Osteocyte (in vitro differentiated cells): Measurements from ENCODE around the gene CADM1. TPM values are rescaled to one million over a fixed set of nuclear protein-coding genes. Genes with fewer than 3 reads are reported as not detected.

Source experiments
- DNase-seq: peaks from one replicate; pipeline ENCODE4 v3.0.0; 2021; ENCODE audit warnings: mixed read lengths; ENCODE audit not compliant: unreplicated experiment; ENCODE audit errors: extremely low spot score
- H3K27ac Mint-ChIP-seq: one replicate; pipeline ENCODE4 v1.8.0; 2021; ENCODE audit warnings: mild to moderate bottlenecking, mixed read lengths; ENCODE audit not compliant: unreplicated experiment
- H3K27me3 Mint-ChIP-seq: one replicate; pipeline ENCODE4 v1.8.0; 2021; ENCODE audit warnings: mixed read lengths; ENCODE audit not compliant: unreplicated experiment
- H3K36me3 Mint-ChIP-seq: one replicate; pipeline ENCODE4 v1.8.0; 2021; ENCODE audit warnings: mixed read lengths; ENCODE audit not compliant: unreplicated experiment
- H3K4me1 Mint-ChIP-seq: one replicate; pipeline ENCODE4 v1.8.0; 2021; ENCODE audit warnings: mixed read lengths; ENCODE audit not compliant: unreplicated experiment
- H3K4me3 Mint-ChIP-seq: one replicate; pipeline ENCODE4 v1.8.0; 2021; ENCODE audit warnings: mild to moderate bottlenecking, moderate library complexity, mixed read lengths; ENCODE audit not compliant: unreplicated experiment
- H3K9me3 Mint-ChIP-seq: one replicate; pipeline ENCODE4 v1.8.0; 2021; ENCODE audit warnings: mixed read lengths; ENCODE audit not compliant: unreplicated experiment
- CTCF ChIP-seq: fragments of 200-600 bp; sonication (generic); IDR thresholded peaks from 2 replicates; pipeline ENCODE4 v1.5.0; 2021; ENCODE audit warnings: antibody characterized with exemption, mild to moderate bottlenecking, moderate library complexity
- total RNA-seq: library from RNA; stranded (reverse); gene quantifications from 2 replicates; pipeline ENCODE4 v1.2.1, GENCODE V29; 2021

CADM1 gene
- total RNA-seq, 1 donor from 2014 or later, result 24.2 TPM

DNA sequence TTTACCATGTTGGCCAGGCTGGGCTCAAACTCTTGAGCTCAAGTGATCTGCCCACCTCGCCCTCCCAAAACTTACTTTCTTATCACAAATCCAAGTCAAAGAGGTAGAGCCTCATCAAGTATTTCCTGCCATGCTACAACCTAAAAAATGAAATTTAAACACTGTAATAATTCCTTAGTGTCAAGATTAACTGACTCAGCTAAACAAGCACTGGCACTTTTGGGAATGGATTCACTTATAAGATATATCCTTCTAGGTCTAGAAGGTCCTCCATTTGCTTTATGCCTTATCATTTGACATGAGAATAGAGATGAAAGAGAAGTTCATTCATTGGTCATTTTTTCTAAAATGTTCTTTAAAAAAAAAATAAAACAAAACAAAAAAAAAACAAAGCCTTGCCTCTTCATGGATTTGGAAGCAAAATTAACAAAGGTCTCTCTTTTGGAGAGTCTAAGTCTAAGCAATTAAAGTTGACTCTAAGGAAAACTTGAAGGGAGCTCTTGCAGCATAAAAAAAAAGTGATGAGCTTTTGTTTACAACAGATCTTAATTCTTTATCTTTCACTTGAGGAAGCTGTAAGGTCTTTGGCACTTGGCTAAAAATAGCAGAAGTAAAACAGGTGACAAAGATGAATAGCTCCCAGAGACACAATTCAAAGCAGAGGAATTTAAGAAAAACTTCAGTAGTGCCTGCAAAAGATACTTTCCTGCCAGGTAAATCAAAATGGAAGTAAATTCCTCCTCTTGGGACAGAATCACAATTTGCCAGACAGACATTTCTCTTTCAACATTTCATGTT, 50.3 kb downstream of the CADM1 start:
- no peaks in the 10 kb centered on the region for H3K27me3 Mint-ChIP-seq

GRCh38 chr11:115452241-115452640, 52.0 kb downstream of the CADM1 start:
- Mint-ChIP-seq H3K36me3 (no peaks in the 10 kb centered on the region), H3K4me3 (no peak overlapping the region), H3K4me1 (no peaks in the 10 kb centered on the region), H3K27me3 (no peaks in the 10 kb centered on the region), H3K27ac (no peak overlapping the region), H3K9me3 (peaks cover 5% of the 10 kb centered on the region)
- no peak for DNase-seq
- no peak for TF ChIP-seq CTCF

More for the DNA sequence above, 50.3 kb downstream of the CADM1 start:
- H3K4me3 Mint-ChIP-seq, result no peak overlapping the region
- H3K36me3 Mint-ChIP-seq, result no peaks in the 10 kb centered on the region
- H3K4me1 Mint-ChIP-seq, result no peaks in the 10 kb centered on the region
- no peak for TF ChIP-seq CTCF
- no peak for DNase-seq
- H3K9me3 Mint-ChIP-seq, result no peaks in the 10 kb centered on the region
- H3K27ac Mint-ChIP-seq, result no peak overlapping the region

- H3K36me3 Mint-ChIP-seq, result no peaks in the 10 kb centered on the region
- no peak overlapping the region for H3K4me3 Mint-ChIP-seq
- peaks cover 14% of the 10 kb centered on the region for H3K9me3 Mint-ChIP-seq
- no peak for TF ChIP-seq CTCF
- H3K4me1 Mint-ChIP-seq, result no peaks in the 10 kb centered on the region
- no peaks in the 10 kb centered on the region for H3K27me3 Mint-ChIP-seq
- no peak overlapping the region for H3K27ac Mint-ChIP-seq
- no peak for DNase-seq
These were observed 53.7 kb downstream of the CADM1 start for GRCh38 chr11:115450519-115450918.

- no peak overlapping the region for H3K4me3 Mint-ChIP-seq
- no peaks in the 10 kb centered on the region for H3K27me3 Mint-ChIP-seq
- no peaks in the 10 kb centered on the region for H3K4me1 Mint-ChIP-seq
- H3K9me3 Mint-ChIP-seq, result peaks cover 14% of the 10 kb centered on the region
- no peaks in the 10 kb centered on the region for H3K36me3 Mint-ChIP-seq
- H3K27ac Mint-ChIP-seq, result no peak overlapping the region
- TF ChIP-seq CTCF, result no peak
- DNase-seq, result no peak
These were observed 56.8 kb downstream of the CADM1 start for GRCh38 chr11:115447273-115447864.

GRCh38 chr11:115446214-115446613, 58.0 kb downstream of the CADM1 start:
- no peak for DNase-seq
- Mint-ChIP-seq H3K27ac (no peak overlapping the region), H3K4me1 (no peaks in the 10 kb centered on the region), H3K4me3 (no peak overlapping the region), H3K9me3 (peaks cover 14% of the 10 kb centered on the region), H3K36me3 (no peaks in the 10 kb centered on the region), H3K27me3 (no peaks in the 10 kb centered on the region)
- TF ChIP-seq CTCF, result no peak
